HepG2 (cell line): ENCODE data around the gene SLC25A47. TPM values are rescaled to one million over a fixed set of nuclear protein-coding genes. Genes with fewer than 3 reads are reported as not detected.

ENCODE experiments used
- ASH2L ChIP-seq: fragments of 300-600, 200-600 bp; sonication (generic); IDR thresholded peaks from 2 replicates; pipeline ENCODE4 v1.7.0; 2017; ENCODE audit warnings: low read depth, mild to moderate bottlenecking, moderate library complexity, mixed read lengths, low read length; ENCODE audit not compliant: insufficient read length
- DNMT1 ChIP-seq: sonication (generic); formaldehyde crosslinking; IDR thresholded peaks from 2 replicates; pipeline ENCODE4 v1.5.1; 2020; ENCODE audit warnings: mild to moderate bottlenecking, missing genetic modification reagents
- GABPB1 ChIP-seq: IDR thresholded peaks from 2 replicates; pipeline ENCODE4 v1.6.1; 2016; ENCODE audit warnings: mild to moderate bottlenecking, missing genetic modification reagents, moderate library complexity, missing compliant biosample characterization
- MAFF ChIP-seq: IDR thresholded peaks from 2 replicates; pipeline ENCODE4 v1.6.1; 2011; ENCODE audit warnings: low read depth, low read length, improper control_type of control experiment
- NAIF1 ChIP-seq: sonication (generic); formaldehyde crosslinking; IDR thresholded peaks from 2 replicates; pipeline ENCODE4 v1.5.0; 2020; ENCODE audit warnings: mild to moderate bottlenecking, missing genetic modification reagents, borderline replicate concordance
- PHF5A ChIP-seq: IDR thresholded peaks from one replicate; pipeline ENCODE4 v1.6.1; 2018; ENCODE audit warnings: low read depth, missing genetic modification reagents; ENCODE audit not compliant: unreplicated experiment
- POGZ ChIP-seq: sonication (generic); formaldehyde crosslinking; IDR thresholded peaks from 2 replicates; pipeline ENCODE4 v1.4.0; 2020; ENCODE audit warnings: mild to moderate bottlenecking, missing genetic modification reagents
- ZFP36L1 ChIP-seq: sonication (generic); formaldehyde crosslinking; IDR thresholded peaks from 2 replicates; pipeline ENCODE4 v1.8.0; 2022; ENCODE audit warnings: mild to moderate bottlenecking, missing genetic modification reagents, moderate library complexity
- ZMYM2 ChIP-seq: sonication (generic); formaldehyde crosslinking; IDR thresholded peaks from 2 replicates; pipeline ENCODE4 v1.8.0; 2022; ENCODE audit warnings: mild to moderate bottlenecking, missing genetic modification reagents
- ZMYM3 ChIP-seq: sonication (generic); formaldehyde crosslinking; IDR thresholded peaks from 2 replicates; pipeline ENCODE4 v1.5.1; 2020; ENCODE audit warnings: mild to moderate bottlenecking, missing genetic modification reagents
- ZNF205 ChIP-seq: IDR thresholded peaks from 2 replicates; pipeline ENCODE4 v1.6.1; 2018; ENCODE audit warnings: missing biosample characterization, missing genetic modification reagents
- ZNF263 ChIP-seq: sonication (generic); formaldehyde crosslinking; IDR thresholded peaks from 2 replicates; pipeline ENCODE4 v1.4.0; 2020; ENCODE audit warnings: missing genetic modification reagents
- ZNF549 ChIP-seq: sonication (generic); formaldehyde crosslinking; IDR thresholded peaks from 2 replicates; pipeline ENCODE4 v1.5.0; 2020; ENCODE audit warnings: missing genetic modification reagents
- ZNF674 ChIP-seq: sonication (generic); formaldehyde crosslinking; IDR thresholded peaks from 2 replicates; pipeline ENCODE4 v1.5.0; 2020; ENCODE audit warnings: low read depth, mild to moderate bottlenecking, missing genetic modification reagents
- ZNF720 ChIP-seq: sonication (generic); formaldehyde crosslinking; IDR thresholded peaks from 2 replicates; pipeline ENCODE4 v1.4.0; 2020; ENCODE audit warnings: missing genetic modification reagents
- ZNF792 ChIP-seq: IDR thresholded peaks from 2 replicates; pipeline ENCODE4 v1.6.1; 2016
- ZNF839 ChIP-seq: sonication (generic); formaldehyde crosslinking; IDR thresholded peaks from 2 replicates; pipeline ENCODE4 v1.4.0; 2020; ENCODE audit warnings: missing genetic modification reagents, mild to moderate bottlenecking, borderline replicate concordance
- polyA plus RNA-seq, 8 experiments: library from polyadenylated mRNA; depleted of rRNA in 3 of 8; stranded (reverse) in 7 of 8; unstranded in 1 of 8; fragments of >200 nt; fragmentation: Illumina TruSeq in 4 of 8; extraction: Trizol in 4 of 8; gene quantifications; 2 replicates each; pipeline versions ENCODE4 v1.2.1 to v1.2.3, GENCODE V29; 2011 to 2016; ENCODE audit warnings: low read depth in 4 of 8, missing spikeins in 1 of 8, mixed read lengths in 1 of 8; ENCODE audit not compliant: insufficient read depth in 1 of 8
- total RNA-seq, 5 experiments: library from RNA; depleted of rRNA; stranded (reverse); fragments of >200 nt; fragmentation: Illumina TruSeq; extraction: Trizol; gene quantifications; 2 replicates each; pipeline ENCODE4 v1.2.3, GENCODE V29; 2016; ENCODE audit warnings: low read depth in 1 of 5
- TF ChIP-seq, protein P1 (sequence below): sonication (generic); formaldehyde crosslinking; IDR thresholded peaks from one replicate; pipeline ENCODE4 v1.5.1; 2020; ENCODE audit warnings: mild to moderate bottlenecking, missing genetic modification reagents; ENCODE audit errors: not compliant biosample characterization
- TF ChIP-seq, protein P2 (sequence below): sonication (generic); formaldehyde crosslinking; IDR thresholded peaks from 2 replicates; pipeline ENCODE4 v1.4.0; 2020; ENCODE audit warnings: missing genetic modification reagents
- TF ChIP-seq, protein P3 (sequence below): sonication (generic); formaldehyde crosslinking; IDR thresholded peaks from 2 replicates; pipeline ENCODE4 v1.5.0; 2020; ENCODE audit warnings: missing genetic modification reagents, mild to moderate bottlenecking, borderline replicate concordance

Gene SLC25A47
- total and polyA plus RNA-seq, 2 of the 13 experiments (the other 11 are each of a cell fraction or from before 2014, with no cell fraction given), result 1.0 to 1.7 TPM

DNA sequence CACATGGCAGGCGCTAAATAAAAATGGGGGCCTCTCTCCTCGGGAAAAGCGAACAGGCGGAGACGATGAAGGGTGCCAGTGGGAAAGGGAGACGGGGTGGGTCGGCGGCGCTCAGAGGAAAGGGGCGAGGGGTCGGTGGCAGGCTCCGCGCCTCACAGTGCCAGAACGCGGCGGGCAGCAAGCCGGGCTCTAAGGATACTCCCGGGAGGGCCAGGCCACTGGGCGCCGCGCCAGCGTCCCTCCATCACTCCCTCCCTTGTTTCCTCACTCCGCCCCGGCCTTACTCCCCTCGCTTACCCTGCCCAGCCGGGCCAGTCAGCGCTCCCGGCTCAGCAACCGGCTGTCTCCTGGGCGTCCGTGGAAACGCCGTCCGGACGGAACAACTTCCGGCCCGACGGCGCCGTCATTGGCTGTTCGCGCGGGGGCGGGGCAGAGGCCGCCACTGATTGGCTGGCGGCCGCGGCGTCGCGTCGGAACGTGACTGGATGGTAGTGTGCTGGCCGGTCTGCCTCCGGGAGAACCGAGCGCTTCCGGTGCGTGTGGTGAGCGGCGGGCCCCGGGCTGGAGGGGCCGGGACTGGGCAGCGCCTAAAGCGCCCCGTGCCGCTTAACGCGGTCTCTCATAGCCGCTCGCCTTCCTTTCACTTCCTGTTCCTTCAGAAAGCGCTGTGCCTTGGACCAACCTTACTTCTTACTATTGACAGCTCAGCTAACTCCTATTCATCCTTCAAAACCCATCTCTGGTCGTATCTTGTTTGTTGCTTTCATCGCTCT is 53.0 kb downstream of the SLC25A47 start, which contains the start of gene WDR25 (continued):
- TF ChIP-seq ZFP36L1 (CRISPR knock-in tag) (peak; percentile 43; the same call in 1 of the 2 replicates), DNMT1 (CRISPR knock-in tag) (no peak), PHF5A (peak; percentile 56), ZNF792 (peak; percentile 80), ZMYM3 (CRISPR knock-in tag) (no peak; the same call in 1 of the 2 replicates), ZMYM2 (no peak), MAFF (no peak), NAIF1 (CRISPR knock-in tag) (no peak), ZNF720 (CRISPR knock-in tag) (no peak), POGZ (CRISPR knock-in tag) (peak; percentile 87), ZNF839 (CRISPR knock-in tag) (no peak), ASH2L (peak; percentile 92), GABPB1 (CRISPR knock-in tag) (peak; percentile 100), ZNF674 (CRISPR knock-in tag) (no peak), ZNF549 (no peak), ZNF263 (no peak; the same call in 1 of the 2 replicates), ZNF205 (CRISPR knock-in tag) (peak; percentile 88)
- TF ChIP-seq, protein P1, sequence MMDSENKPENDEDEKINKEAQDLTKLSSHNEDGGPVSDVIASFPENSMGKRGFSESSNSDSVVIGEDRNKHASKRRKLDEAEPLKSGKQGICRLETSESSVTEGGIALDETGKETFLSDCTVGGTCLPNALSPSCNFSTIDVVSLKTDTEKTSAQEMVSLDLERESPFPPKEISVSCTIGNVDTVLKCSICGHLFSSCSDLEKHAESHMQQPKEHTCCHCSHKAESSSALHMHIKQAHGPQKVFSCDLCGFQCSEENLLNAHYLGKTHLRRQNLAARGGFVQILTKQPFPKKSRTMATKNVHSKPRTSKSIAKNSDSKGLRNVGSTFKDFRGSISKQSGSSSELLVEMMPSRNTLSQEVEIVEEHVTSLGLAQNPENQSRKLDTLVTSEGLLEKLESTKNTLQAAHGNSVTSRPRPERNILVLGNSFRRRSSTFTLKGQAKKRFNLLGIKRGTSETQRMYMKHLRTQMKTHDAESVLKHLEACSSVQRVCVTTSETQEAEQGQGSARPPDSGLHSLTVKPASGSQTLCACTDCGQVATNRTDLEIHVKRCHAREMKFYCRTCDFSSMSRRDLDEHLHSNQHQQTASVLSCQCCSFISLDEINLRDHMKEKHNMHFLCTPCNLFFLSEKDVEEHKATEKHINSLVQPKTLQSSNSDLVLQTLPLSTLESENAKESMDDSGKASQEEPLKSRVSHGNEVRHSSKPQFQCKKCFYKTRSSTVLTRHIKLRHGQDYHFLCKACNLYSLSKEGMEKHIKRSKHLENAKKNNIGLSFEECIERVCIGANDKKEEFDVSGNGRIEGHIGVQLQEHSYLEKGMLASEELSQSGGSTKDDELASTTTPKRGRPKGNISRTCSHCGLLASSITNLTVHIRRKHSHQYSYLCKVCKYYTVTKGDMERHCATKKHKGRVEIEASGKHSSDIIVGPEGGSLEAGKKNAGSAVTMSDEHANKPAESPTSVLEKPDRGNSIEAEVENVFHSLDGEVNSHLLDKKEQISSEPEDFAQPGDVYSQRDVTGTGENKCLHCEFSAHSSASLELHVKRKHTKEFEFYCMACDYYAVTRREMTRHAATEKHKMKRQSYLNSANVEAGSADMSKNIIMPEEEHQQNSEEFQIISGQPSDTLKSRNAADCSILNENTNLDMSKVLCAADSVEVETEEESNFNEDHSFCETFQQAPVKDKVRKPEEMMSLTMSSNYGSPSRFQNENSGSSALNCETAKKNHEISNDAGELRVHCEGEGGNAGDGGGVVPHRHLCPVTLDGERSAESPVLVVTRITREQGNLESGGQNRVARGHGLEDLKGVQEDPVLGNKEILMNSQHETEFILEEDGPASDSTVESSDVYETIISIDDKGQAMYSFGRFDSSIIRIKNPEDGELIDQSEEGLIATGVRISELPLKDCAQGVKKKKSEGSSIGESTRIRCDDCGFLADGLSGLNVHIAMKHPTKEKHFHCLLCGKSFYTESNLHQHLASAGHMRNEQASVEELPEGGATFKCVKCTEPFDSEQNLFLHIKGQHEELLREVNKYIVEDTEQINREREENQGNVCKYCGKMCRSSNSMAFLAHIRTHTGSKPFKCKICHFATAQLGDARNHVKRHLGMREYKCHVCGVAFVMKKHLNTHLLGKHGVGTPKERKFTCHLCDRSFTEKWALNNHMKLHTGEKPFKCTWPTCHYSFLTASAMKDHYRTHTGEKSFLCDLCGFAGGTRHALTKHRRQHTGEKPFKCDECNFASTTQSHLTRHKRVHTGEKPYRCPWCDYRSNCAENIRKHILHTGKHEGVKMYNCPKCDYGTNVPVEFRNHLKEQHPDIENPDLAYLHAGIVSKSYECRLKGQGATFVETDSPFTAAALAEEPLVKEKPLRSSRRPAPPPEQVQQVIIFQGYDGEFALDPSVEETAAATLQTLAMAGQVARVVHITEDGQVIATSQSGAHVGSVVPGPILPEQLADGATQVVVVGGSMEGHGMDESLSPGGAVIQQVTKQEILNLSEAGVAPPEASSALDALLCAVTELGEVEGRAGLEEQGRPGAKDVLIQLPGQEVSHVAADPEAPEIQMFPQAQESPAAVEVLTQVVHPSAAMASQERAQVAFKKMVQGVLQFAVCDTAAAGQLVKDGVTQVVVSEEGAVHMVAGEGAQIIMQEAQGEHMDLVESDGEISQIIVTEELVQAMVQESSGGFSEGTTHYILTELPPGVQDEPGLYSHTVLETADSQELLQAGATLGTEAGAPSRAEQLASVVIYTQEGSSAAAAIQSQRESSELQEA (CRISPR knock-in tag), result peak; percentile 53
- TF ChIP-seq, protein P2, sequence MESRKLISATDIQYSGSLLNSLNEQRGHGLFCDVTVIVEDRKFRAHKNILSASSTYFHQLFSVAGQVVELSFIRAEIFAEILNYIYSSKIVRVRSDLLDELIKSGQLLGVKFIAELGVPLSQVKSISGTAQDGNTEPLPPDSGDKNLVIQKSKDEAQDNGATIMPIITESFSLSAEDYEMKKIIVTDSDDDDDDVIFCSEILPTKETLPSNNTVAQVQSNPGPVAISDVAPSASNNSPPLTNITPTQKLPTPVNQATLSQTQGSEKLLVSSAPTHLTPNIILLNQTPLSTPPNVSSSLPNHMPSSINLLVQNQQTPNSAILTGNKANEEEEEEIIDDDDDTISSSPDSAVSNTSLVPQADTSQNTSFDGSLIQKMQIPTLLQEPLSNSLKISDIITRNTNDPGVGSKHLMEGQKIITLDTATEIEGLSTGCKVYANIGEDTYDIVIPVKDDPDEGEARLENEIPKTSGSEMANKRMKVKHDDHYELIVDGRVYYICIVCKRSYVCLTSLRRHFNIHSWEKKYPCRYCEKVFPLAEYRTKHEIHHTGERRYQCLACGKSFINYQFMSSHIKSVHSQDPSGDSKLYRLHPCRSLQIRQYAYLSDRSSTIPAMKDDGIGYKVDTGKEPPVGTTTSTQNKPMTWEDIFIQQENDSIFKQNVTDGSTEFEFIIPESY (CRISPR knock-in tag), result no peak
- TF ChIP-seq, protein P3, sequence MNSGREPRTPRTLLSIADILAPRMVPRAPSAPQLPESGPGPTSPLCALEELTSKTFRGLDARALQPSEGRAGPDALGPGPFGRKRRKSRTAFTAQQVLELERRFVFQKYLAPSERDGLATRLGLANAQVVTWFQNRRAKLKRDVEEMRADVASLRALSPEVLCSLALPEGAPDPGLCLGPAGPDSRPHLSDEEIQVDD (CRISPR knock-in tag), result no peak
